GM12878 (cell line): Measurements from ENCODE around the gene SLC25A11. TPM values are rescaled to one million over a fixed set of nuclear protein-coding genes. Genes with fewer than 3 reads are reported as not detected.
"Not testable (repeated sequence)": the region's sequence is repeated elsewhere in the genome, so short reads cannot be mapped to it uniquely, and the experiment has no call there.

Experiments used
- ATAC-seq: fragments of 200-7000 bp; cut with Tn5 transposase; 3 replicates; pipeline ENCODE4 v1.9.1; 2020; ENCODE audit warnings: mild to moderate bottlenecking, moderate library complexity
- BruUV-seq: library from RNA; stranded (reverse); fragments of 400-500 nt; replicated peaks from 2 replicates; lab custom pipeline; 2021; lab: Mats Ljungman, UMichigan
- CTCF ChIA-PET: fragments of 300-600 bp; sonication (Branson Sonifier 250); formaldehyde crosslinking; extraction: SDS; loops from one replicate; lab custom pipeline; 2021; ENCODE audit warnings: inconsistent platforms; lab: Yijun Ruan, JAX
- POLR2A ChIA-PET: fragments of 350-600 bp; formaldehyde crosslinking; extraction: SDS; loops from one replicate; lab custom pipeline; 2021; ENCODE audit warnings: inconsistent platforms; lab: Charles Lee
- RAD21 ChIA-PET: fragments of 300-600 bp; sonication (Branson Sonifier 250); formaldehyde crosslinking; loops from one replicate; lab custom pipeline; 2023; ENCODE audit warnings: antibody characterized with exemption; ENCODE audit not compliant: unreplicated experiment; lab: Charles Lee
- SMC1A ChIA-PET: fragments of 300-600 bp; sonication (Branson Sonifier 250); formaldehyde crosslinking; loops from one replicate; lab custom pipeline; 2023; ENCODE audit not compliant: unreplicated experiment, uncharacterized antibody; lab: Charles Lee
- DNase-seq: peaks from one replicate; pipeline ENCODE4 v3.0.0-alpha.2; 2011; ENCODE audit warnings: low read depth, low spot score
- FAIRE-seq: peaks from 3 replicates; lab custom pipeline; 2011; peaks lifted over from hg19 to GRCh38; lab: Jason Lieb, UNC
- H2AFZ ChIP-seq: 2 replicates; pipeline ENCODE4 v1.6.0; 2011; ENCODE audit warnings: low read depth, low read length, control low read depth; ENCODE audit not compliant: control insufficient read depth
- H3K27ac ChIP-seq: 2 replicates; pipeline ENCODE4 v1.5.1; 2011; ENCODE audit warnings: control low read depth; ENCODE audit not compliant: control insufficient read depth, insufficient read depth
- H3K27me3 ChIP-seq, 2 experiments: replicated peaks in 1 of 2; 2 replicates each; pipeline versions ENCODE4 v1.6.0 to v1.6.1; 2011; ENCODE audit warnings: low read length in 1 of 2; ENCODE audit not compliant: control insufficient read depth in 2 of 2, insufficient read depth in 2 of 2
- H3K36me3 ChIP-seq, 2 experiments: 2 replicates each; pipeline ENCODE4 v1.5.1; 2011; ENCODE audit warnings: low read length in 1 of 2; ENCODE audit not compliant: control insufficient read depth in 2 of 2, insufficient read depth in 2 of 2
- H3K4me1 ChIP-seq: 2 replicates; pipeline ENCODE4 v1.6.1; 2011; ENCODE audit warnings: mild to moderate bottlenecking, low read length, moderate library complexity, mixed read lengths; ENCODE audit not compliant: control insufficient read depth, insufficient read depth
- H3K4me2 ChIP-seq: 2 replicates; pipeline ENCODE4 v1.6.0; 2011; ENCODE audit warnings: control low read depth; ENCODE audit not compliant: control insufficient read depth, insufficient read depth
- H3K4me3 ChIP-seq: fragments of 200-600 bp; sonication (generic); 2 replicates; pipeline ENCODE4 v1.5.1; 2016
- H3K79me2 ChIP-seq: 2 replicates; pipeline ENCODE4 v1.6.0; 2011; ENCODE audit warnings: low read length; ENCODE audit not compliant: control insufficient read depth, insufficient read depth
- H3K9ac ChIP-seq: 2 replicates; pipeline ENCODE4 v1.8.0; 2011; ENCODE audit warnings: low read length, control low read depth, mixed read lengths; ENCODE audit not compliant: control insufficient read depth, insufficient read depth
- H3K9me3 ChIP-seq: replicated peaks from 3 replicates; pipeline ENCODE4 v1.5.1; 2011; ENCODE audit warnings: mild to moderate bottlenecking, low read length; ENCODE audit not compliant: control insufficient read depth, insufficient read depth
- H4K20me1 ChIP-seq: 2 replicates; pipeline ENCODE4 v1.6.0; 2011; ENCODE audit not compliant: control insufficient read depth, insufficient read depth
- NKRF ChIP-seq: fragments of 450-650 bp; conservative IDR thresholded peaks from 2 replicates; pipeline ENCODE4 v1.6.1; 2017; ENCODE audit warnings: mild to moderate bottlenecking, moderate library complexity
- RB1 ChIP-seq: fragments of 450-650 bp; formaldehyde crosslinking; IDR thresholded peaks from 2 replicates; pipeline ENCODE4 v1.6.1; 2017; ENCODE audit warnings: mild to moderate bottlenecking, borderline replicate concordance
- SREBF1 ChIP-seq: IDR thresholded peaks from 2 replicates; pipeline ENCODE4 v1.6.1; 2012; ENCODE audit warnings: mild to moderate bottlenecking, low read length
- WGBS: methylation state at CpG from one replicate; pipeline ENCODE4 v1.1.6; 2016; ENCODE audit warnings: low lambda C conversion rate; ENCODE audit not compliant: insufficient replicate concordance, insufficient coverage; ENCODE audit errors: missing lambda C conversion rate; 5-methylcytosine and 5-hydroxymethylcytosine counted together
- in situ Hi-C: fragments of 300-500 bp; cut with MboI; formaldehyde crosslinking; loops from 9 replicates; pipeline ENCODE4 v1.14.3; 2018; ENCODE audit warnings: mixed read lengths
- intact Hi-C: fragments of 100-400 bp; cut with micrococcal nuclease; formaldehyde crosslinking; loops from one replicate; pipeline ENCODE4 v1.14.2; 2022; ENCODE audit not compliant: unreplicated experiment
- polyA plus RNA-seq, 11 experiments: library from polyadenylated mRNA; depleted of rRNA in 4 of 11; unstranded in 6 of 11; stranded (reverse) in 5 of 11; fragments of >200 nt; fragmentation: Nextera tagmentation in 4 of 11; fragmentation: Illumina TruSeq in 1 of 11; extraction: Ambion mirVana in 4 of 11; extraction: Trizol in 1 of 11; gene quantifications; 1 replicate in 1 of 11; 2 replicates in 10 of 11; pipeline versions ENCODE4 v1.2.1 to v1.2.3, GENCODE V29; 2011 to 2016; ENCODE audit warnings: inconsistent platforms in 2 of 11, missing spikeins in 2 of 11, low read depth in 1 of 11
- total RNA-seq, 4 experiments: library from RNA; depleted of rRNA in 3 of 4; stranded (reverse); fragments of >200 nt in 3 of 4; fragmentation: Illumina TruSeq in 1 of 4; extraction: Trizol in 1 of 4; gene quantifications; 2 replicates each; pipeline versions ENCODE4 v1.2.1 to v1.2.3, GENCODE V29; 2013 to 2021

The SLC25A11 gene
- total and polyA plus RNA-seq, 10 of the 15 experiments (the other 5 are each of a cell fraction or from before 2014, with no cell fraction given): 5.8 to 142 (median 65.0) TPM

- H3K27ac ChIP-seq, FAIRE-seq, H2AFZ ChIP-seq, H3K4me1 ChIP-seq, RAD21 ChIA-PET, SMC1A ChIA-PET, intact Hi-C loops, H3K9me3 ChIP-seq, BruUV-seq, H3K4me3 ChIP-seq, in situ Hi-C loops, H4K20me1 ChIP-seq, DNase-seq, POLR2A ChIA-PET, ATAC-seq, H3K4me2 ChIP-seq, H3K36me3 ChIP-seq, H3K79me2 ChIP-seq, H3K27me3 ChIP-seq, H3K9ac ChIP-seq: not testable (repeated sequence)
- 88% methylated on average over 22 of the region's 24 CpGs for WGBS
- CTCF ChIA-PET: interaction anchor here (1.2 kb wide), 1 partner anchor 24 kb away, joined by 4 read pairs; the partner anchor contains the start of gene CHRNE
Measured at GRCh38 chr17:4926577-4927335, 13.1 kb downstream of the SLC25A11 start.

GRCh38 chr17:4921320-4921719 lies 18.5 kb downstream of the SLC25A11 start:
- no peak overlapping the region for H3K27ac ChIP-seq
- ChIA-PET CTCF (interaction anchor here (1.3 kb wide), 1 partner anchor 12 kb away, joined by 4 read pairs; no protein-coding TSS in a partner anchor), SMC1A (no interaction called here), RAD21 (interaction anchor here (1.8 kb wide), 1 partner anchor 12 kb away, joined by 4 read pairs; no protein-coding TSS in a partner anchor), POLR2A (interaction anchor here (0.7 kb wide), 1 partner anchor 16 kb away, joined by 5 read pairs; no protein-coding TSS in a partner anchor)
- H3K4me2 ChIP-seq: no peak overlapping the region
- H4K20me1 ChIP-seq: no peaks in the 10 kb centered on the region
- H3K4me1 ChIP-seq: no peaks in the 10 kb centered on the region
- intact Hi-C loops (no loop called here), in situ Hi-C loops (no loop called here)
- 86% methylated on average over 3 of the region's 4 CpGs for WGBS
- H3K4me3 ChIP-seq: no peak overlapping the region
- H3K9ac ChIP-seq: no peak overlapping the region
- no TSS peak for BruUV-seq
- TF ChIP-seq SREBF1 (no peak), NKRF (no peak), RB1 (no peak)
- H3K79me2 ChIP-seq: no peaks in the 10 kb centered on the region
- DNase-seq (no peak), FAIRE-seq (no peak), ATAC-seq (no peak)
- H3K36me3 ChIP-seq: no peaks in the 10 kb centered on the region
- no peak overlapping the region for H2AFZ ChIP-seq
- no peaks in the 10 kb centered on the region for H3K27me3 ChIP-seq
- no peaks in the 10 kb centered on the region for H3K9me3 ChIP-seq
